Cardiac fibroblast (primary cell): ENCODE data around the gene RSRC1.

Experiments used
- DNase-seq, 2 donors: peaks; one replicate each; pipeline versions ENCODE4 v3.0.0 to v3.0.0-alpha.2; 2010; ENCODE audit warnings: low read depth in 2 of 2
- H3K4me3 ChIP-seq, 2 donors: replicated peaks in 1 of 2; 1 replicate in 1 of 2; 2 replicates in 1 of 2; pipeline ENCODE4 v1.5.1; 2011; ENCODE audit warnings: low read depth in 2 of 2, low read length in 2 of 2, mild to moderate bottlenecking in 2 of 2, moderate library complexity in 1 of 2
- TF ChIP-seq, protein P1 (sequence below): IDR thresholded peaks from one replicate; pipeline ENCODE4 v1.5.1; 2011; ENCODE audit warnings: low read depth, mild to moderate bottlenecking, low read length, inconsistent platforms

The RSRC1 gene

GRCh38 chr3:158267015-158267414 lies 157.1 kb downstream of the RSRC1 start:
- no peak overlapping the region for H3K4me3 ChIP-seq
- TF ChIP-seq, protein P1, sequence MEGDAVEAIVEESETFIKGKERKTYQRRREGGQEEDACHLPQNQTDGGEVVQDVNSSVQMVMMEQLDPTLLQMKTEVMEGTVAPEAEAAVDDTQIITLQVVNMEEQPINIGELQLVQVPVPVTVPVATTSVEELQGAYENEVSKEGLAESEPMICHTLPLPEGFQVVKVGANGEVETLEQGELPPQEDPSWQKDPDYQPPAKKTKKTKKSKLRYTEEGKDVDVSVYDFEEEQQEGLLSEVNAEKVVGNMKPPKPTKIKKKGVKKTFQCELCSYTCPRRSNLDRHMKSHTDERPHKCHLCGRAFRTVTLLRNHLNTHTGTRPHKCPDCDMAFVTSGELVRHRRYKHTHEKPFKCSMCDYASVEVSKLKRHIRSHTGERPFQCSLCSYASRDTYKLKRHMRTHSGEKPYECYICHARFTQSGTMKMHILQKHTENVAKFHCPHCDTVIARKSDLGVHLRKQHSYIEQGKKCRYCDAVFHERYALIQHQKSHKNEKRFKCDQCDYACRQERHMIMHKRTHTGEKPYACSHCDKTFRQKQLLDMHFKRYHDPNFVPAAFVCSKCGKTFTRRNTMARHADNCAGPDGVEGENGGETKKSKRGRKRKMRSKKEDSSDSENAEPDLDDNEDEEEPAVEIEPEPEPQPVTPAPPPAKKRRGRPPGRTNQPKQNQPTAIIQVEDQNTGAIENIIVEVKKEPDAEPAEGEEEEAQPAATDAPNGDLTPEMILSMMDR: no peak
- no peak for DNase-seq

DNA sequence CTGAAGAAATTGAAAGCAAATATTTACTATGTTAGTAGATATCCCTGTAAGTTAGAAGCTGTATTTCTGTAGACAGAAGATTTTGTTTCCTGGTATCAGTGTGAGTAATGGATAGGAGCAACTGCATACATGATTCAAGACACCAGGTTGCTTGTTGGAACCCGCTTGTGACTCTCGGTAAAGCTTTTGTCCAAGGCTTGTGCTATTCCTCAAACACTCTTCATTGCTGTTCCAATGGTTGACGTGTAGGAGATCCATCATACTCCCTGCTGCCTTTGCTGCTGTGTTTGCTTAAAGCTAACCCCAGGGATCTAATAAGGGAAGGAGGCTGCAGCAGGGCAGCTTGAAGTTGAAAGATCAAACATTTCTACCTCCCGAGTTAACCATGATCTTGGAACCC lies 160.1 kb downstream of the RSRC1 start:
- no peak overlapping the region for H3K4me3 ChIP-seq
- TF ChIP-seq, protein P1: no peak
- DNase-seq: no peak

GRCh38 chr3:158272081-158272480 lies 162.2 kb downstream of the RSRC1 start:
- DNase-seq: no peak
- H3K4me3 ChIP-seq: no peak overlapping the region
- TF ChIP-seq, protein P1: no peak

- H3K4me3 ChIP-seq: no peak overlapping the region
- peak in 1 of 2 donors; percentile 19 for DNase-seq
- TF ChIP-seq, protein P1: no peak
These were observed 163.8 kb downstream of the RSRC1 start for GRCh38 chr3:158273656-158274055.

DNA sequence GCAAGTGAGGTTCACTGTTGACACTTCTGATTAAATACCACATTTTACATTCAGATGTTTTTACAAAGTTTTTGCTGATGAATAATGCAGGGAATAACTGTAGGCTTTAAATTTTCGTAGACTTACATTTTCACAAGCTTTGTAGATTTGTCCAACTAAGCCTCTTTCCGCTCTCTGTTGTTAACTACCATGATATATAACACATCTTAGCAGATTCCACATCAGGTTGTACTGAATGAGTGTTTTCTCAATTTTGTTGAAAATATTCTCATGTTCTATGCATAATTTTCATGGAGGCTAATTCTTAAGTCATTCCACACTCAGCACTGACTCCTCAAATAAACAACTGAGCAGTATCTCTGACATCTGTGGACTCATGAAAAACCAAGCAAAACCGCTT lies 168.3 kb downstream of the RSRC1 start:
- DNase-seq: no peak
- no peak overlapping the region for H3K4me3 ChIP-seq
- TF ChIP-seq, protein P1: no peak

- no peak for DNase-seq
- H3K4me3 ChIP-seq: no peak overlapping the region
- TF ChIP-seq, protein P1: no peak
These were observed 169.7 kb downstream of the RSRC1 start for GRCh38 chr3:158279609-158280008.

DNA sequence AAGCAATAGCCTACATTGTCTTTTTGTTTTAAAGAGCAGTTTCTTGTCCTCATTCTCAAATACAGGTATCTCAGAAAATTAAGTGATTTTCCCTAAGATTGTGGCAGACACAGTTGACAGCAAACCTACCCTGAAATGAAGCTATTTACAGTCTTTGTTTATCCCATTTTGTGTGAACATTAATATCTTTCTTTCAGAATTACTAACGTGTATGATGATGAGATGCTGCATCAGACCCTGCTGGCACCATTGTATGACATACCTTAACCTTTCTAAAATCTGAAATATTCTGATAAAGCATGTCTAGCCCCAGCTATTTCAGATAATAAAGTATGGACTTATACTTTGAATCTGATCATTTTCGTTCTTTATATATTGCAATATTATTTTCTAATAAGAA lies 185.9 kb downstream of the RSRC1 start:
- DNase-seq: no peak
- TF ChIP-seq, protein P1: no peak

More for the DNA sequence above, 185.9 kb downstream of the RSRC1 start:
- no peak overlapping the region for H3K4me3 ChIP-seq
